ENCODE measurements around the gene PIGB.

DNA sequence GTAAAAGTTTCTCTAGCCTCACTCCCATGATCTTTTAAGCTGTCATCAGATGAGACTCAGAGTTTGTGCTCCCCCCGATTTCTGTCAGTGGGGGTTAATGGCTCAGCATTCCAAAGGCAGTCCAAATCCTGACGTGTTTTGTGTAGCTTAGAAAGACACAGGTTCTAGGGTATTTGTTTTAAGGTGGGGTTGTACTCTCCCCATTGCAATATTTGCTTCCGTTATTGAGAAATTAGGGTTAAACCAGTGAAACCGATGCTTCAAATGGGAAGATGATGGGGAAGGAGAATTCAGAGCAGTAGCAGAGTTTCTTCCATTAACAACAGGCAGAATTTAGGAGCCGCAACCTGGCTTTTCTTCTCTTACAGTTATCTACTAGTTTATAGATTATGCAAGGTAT, 3.4 kb downstream of the PIGB start:
- no peak for TF ChIP-seq GATA2 (IDR thresholded peaks at IDR 0.05; ENCODE audit: low read depth, low read length)
- TF ChIP-seq GATA3 (IDR thresholded peaks at IDR 0.05; ENCODE audit: low read depth, low read length) = no peak
